ENCODE data around the gene S100A6. TPM values are rescaled to one million over a fixed set of nuclear protein-coding genes. Genes with fewer than 3 reads are reported as not detected.
"Not testable (repeated sequence)": the region's sequence is repeated elsewhere in the genome, so short reads cannot be mapped to it uniquely, and the experiment has no call there.

The S100A6 gene
- total RNA-seq, 1 donor from 2014 or later, result 336 TPM

GRCh38 chr1:153566414-153567371 lies 30.9 kb upstream of the S100A6 start:
- intact Hi-C loops (cut with micrococcal nuclease), result loop anchor here (5.0 to 10.0 kb wide), 2 partner anchors 34 to 52 kb away; no protein-coding TSS in a partner anchor
- no peaks in the 10 kb centered on the region for H3K9me3 ChIP-seq (replicated peaks)
- no peak overlapping the region for H3K4me3 ChIP-seq
- no peaks in the 10 kb centered on the region for H3K27me3 ChIP-seq (ENCODE audit: low read depth)
- peak overlapping the region; percentile 91 for H3K27ac ChIP-seq (replicated peaks)
- peaks cover 40% of the 10 kb centered on the region for H3K4me1 ChIP-seq
- TF ChIP-seq CTCF (IDR thresholded peaks at IDR 0.05; ENCODE audit: borderline replicate concordance), result no peak
- DNase-seq, result peak; percentile 92
- H3K36me3 ChIP-seq, result no peaks in the 10 kb centered on the region

GRCh38 chr1:153565529-153566374 lies 30.0 kb upstream of the S100A6 start, which contains the start of gene S100A2:
TSS of gene S100A2 (minus strand) at chr1:153565844. CDS start at chr1:153563877, 1,967 bp downstream.
- no peak within 1 kb of the TSS for H3K4me3 ChIP-seq
- no peaks in the 10 kb centered on the region for H3K9me3 ChIP-seq (replicated peaks)
- no peak for DNase-seq
- H3K27ac ChIP-seq (replicated peaks), result peak within 1 kb of the TSS; percentile 91
- intact Hi-C loops (cut with micrococcal nuclease), result loop anchor here (5.0 to 10.0 kb wide), 2 partner anchors 33 to 51 kb away; no protein-coding TSS in a partner anchor
- no peaks in the 10 kb centered on the region for H3K36me3 ChIP-seq
- no peaks in the 10 kb centered on the region for H3K27me3 ChIP-seq (ENCODE audit: low read depth)
- H3K4me1 ChIP-seq, result peaks cover 40% of the 10 kb centered on the region
- TF ChIP-seq CTCF (IDR thresholded peaks at IDR 0.05; ENCODE audit: borderline replicate concordance), result no peak

DNA sequence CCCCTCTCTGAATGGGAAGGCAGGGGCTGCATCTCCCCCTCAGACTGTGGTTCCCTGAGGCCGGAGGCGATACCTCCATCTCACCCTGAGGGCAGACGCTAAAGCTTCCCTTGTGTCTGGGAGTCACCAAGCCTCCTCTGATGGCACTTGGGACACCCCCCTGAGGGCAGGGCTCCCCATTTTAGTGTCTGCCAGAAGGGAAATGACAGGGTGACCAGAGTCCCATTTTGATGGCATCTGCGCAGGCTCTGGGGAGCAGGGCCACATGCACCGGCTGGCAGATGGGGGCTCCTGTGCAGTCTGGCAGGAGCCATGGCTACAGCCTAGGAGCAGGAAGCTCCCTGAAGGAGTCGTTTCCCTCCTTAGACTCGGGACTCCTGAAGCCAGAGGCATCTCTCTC lies 28.2 kb upstream of the S100A6 start:
- intact Hi-C loops (cut with micrococcal nuclease), result loop anchor here (10.0 kb wide), 1 partner anchor 49 kb away; no protein-coding TSS in a partner anchor
- H3K4me1 ChIP-seq, result peaks cover 40% of the 10 kb centered on the region
- no peak overlapping the region for H3K27ac ChIP-seq (replicated peaks)

GRCh38 chr1:153563483-153563901 lies 27.7 kb upstream of the S100A6 start:
- Histone ChIP-seq H3K36me3 (no peaks in the 10 kb centered on the region), H3K27me3 (ENCODE audit: low read depth) (no peaks in the 10 kb centered on the region), H3K27ac (replicated peaks) (no peak overlapping the region), H3K4me3 (no peak overlapping the region), H3K9me3 (replicated peaks) (no peaks in the 10 kb centered on the region), H3K4me1 (peaks cover 35% of the 10 kb centered on the region)
- no peak for DNase-seq
- TF ChIP-seq CTCF (IDR thresholded peaks at IDR 0.05; ENCODE audit: borderline replicate concordance), result no peak
- intact Hi-C loops (cut with micrococcal nuclease), result loop anchor here (10.0 kb wide), 1 partner anchor 49 kb away; no protein-coding TSS in a partner anchor

More for the DNA sequence above, 28.2 kb upstream of the S100A6 start:
- no peak for DNase-seq
- Histone ChIP-seq H3K9me3 (replicated peaks) (no peaks in the 10 kb centered on the region), H3K27me3 (ENCODE audit: low read depth) (no peaks in the 10 kb centered on the region), H3K36me3 (no peaks in the 10 kb centered on the region), H3K4me3 (no peak overlapping the region)
- no peak for TF ChIP-seq CTCF (IDR thresholded peaks at IDR 0.05; ENCODE audit: borderline replicate concordance)

DNA sequence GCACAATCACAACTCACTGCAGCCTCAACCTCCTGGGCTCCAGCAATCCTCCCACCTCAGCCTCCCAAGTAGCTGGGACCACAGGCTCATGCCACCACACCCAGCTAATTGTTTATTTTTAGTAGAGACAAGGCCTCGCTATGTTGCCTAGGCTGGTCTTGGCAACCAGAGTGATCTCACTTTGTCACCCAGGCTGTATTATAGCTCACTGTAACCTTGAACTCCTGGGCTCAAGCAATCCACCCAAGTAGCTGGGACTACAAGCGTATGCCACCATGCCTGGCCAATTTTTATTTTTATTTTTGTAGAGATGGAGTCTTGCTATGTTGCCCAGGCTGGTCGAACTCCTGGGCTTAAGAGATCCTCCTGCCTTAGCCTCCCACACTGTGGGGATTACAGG lies 26.2 kb upstream of the S100A6 start:
- not testable (repeated sequence) for H3K27ac ChIP-seq (replicated peaks)

More for the DNA sequence above, 26.2 kb upstream of the S100A6 start:
- H3K4me3 ChIP-seq; H3K27me3 ChIP-seq (ENCODE audit: low read depth); H3K9me3 ChIP-seq (replicated peaks); DNase-seq; H3K36me3 ChIP-seq: not testable (repeated sequence)
- intact Hi-C loops (cut with micrococcal nuclease), result loop anchor here (10.0 kb wide), 1 partner anchor 47 kb away; no protein-coding TSS in a partner anchor
- peaks cover 20% of the 10 kb centered on the region for H3K4me1 ChIP-seq
